ENCODE data around the gene KRTAP1-3. TPM values are rescaled to one million over a fixed set of nuclear protein-coding genes. Genes with fewer than 3 reads are reported as not detected.

KRTAP1-3 gene
- total and polyA plus RNA-seq, 2 donors (not counting 1 experiment from before 2014, with no cell fraction given) = not detected

- H3K9me3 ChIP-seq (ENCODE audit: control extremely low read depth in 1 of 3, control insufficient read depth in 2 of 3, insufficient read depth in 1 of 3, low read length in 2 of 3) = peaks cover 0 to 5% (median 0%) of the 10 kb centered on the region in 3 donors
- CTCF ChIA-PET = no interaction called here
- H3K27ac ChIP-seq (ENCODE audit: low read length in 2 of 2) = no peak overlapping the region
- H3K4me2 ChIP-seq (replicated peaks; ENCODE audit: low read depth, low read length, poor library complexity, severe bottlenecking) = no peak overlapping the region
- DNase-seq = no peak
- ATAC-seq (ENCODE audit: low read depth) = no peak
- no peaks in the 10 kb centered on the region for H3K27me3 ChIP-seq (replicated peaks in 1 of 4; ENCODE audit: control extremely low read depth in 1 of 4, control insufficient read depth in 3 of 4, insufficient read depth in 4 of 4, low read length in 3 of 4)
- H3K36me3 ChIP-seq (replicated peaks in 1 of 2; ENCODE audit: control extremely low read depth in 1 of 2, control insufficient read depth in 1 of 2, extremely low read depth in 1 of 2, insufficient read depth in 2 of 2, low read length in 1 of 2) = no peaks in the 10 kb centered on the region
- no peak overlapping the region for H3K9ac ChIP-seq (ENCODE audit: low read length)
- peaks cover 33% of the 10 kb centered on the region for H3K27me3 Mint-ChIP-seq
- no peaks in the 10 kb centered on the region for H3K79me2 ChIP-seq (ENCODE audit: control insufficient read depth, insufficient read depth, low read length)
- H3K9me3 Mint-ChIP-seq (ENCODE audit: insufficient read depth) = peaks cover 11% of the 10 kb centered on the region
- H3K4me3 Mint-ChIP-seq = no peak overlapping the region
- no peak overlapping the region for H3K27ac Mint-ChIP-seq
- H2AFZ ChIP-seq (ENCODE audit: insufficient read depth, low read depth, low read length, poor library complexity, severe bottlenecking) = no peak overlapping the region
- H3K4me3 ChIP-seq (ENCODE audit: control extremely low read depth in 1 of 5, extremely low read depth in 1 of 5, insufficient read depth in 1 of 5, low read depth in 2 of 5, low read length in 4 of 5) = no peak overlapping the region
- H3K4me1 ChIP-seq (ENCODE audit: control insufficient read depth in 2 of 2, insufficient read depth in 2 of 2, low read length in 2 of 2) = no peaks in the 10 kb centered on the region
- intact Hi-C loops (cut with micrococcal nuclease) = no loop called here
- H4K20me1 ChIP-seq (ENCODE audit: control insufficient read depth, insufficient read depth, low read length, poor library complexity, severe bottlenecking) = no peaks in the 10 kb centered on the region
- 40% methylated on average over 1 of the region's 3 CpGs for WGBS (ENCODE audit: insufficient coverage)
- POLR2A ChIA-PET = no interaction called here
- TF ChIP-seq CTCF (IDR thresholded peaks at IDR 0.05) = no peak
- no peak for TF ChIP-seq EZH2 (IDR thresholded peaks at IDR 0.05; ENCODE audit: borderline replicate concordance, insufficient read depth, low read depth, low read length, poor library complexity, severe bottlenecking)
- no peaks in the 10 kb centered on the region for H3K4me1 Mint-ChIP-seq
These were observed 16.1 kb downstream of the KRTAP1-3 start for GRCh38 chr17:41018541-41018940.

GRCh38 chr17:41016578-41017215, 18.0 kb downstream of the KRTAP1-3 start:
- Histone ChIP-seq H3K27me3 (replicated peaks in 1 of 4; ENCODE audit: control extremely low read depth in 1 of 4, control insufficient read depth in 3 of 4, insufficient read depth in 4 of 4, low read length in 3 of 4) (no peaks in the 10 kb centered on the region), H4K20me1 (ENCODE audit: control insufficient read depth, insufficient read depth, low read length, poor library complexity, severe bottlenecking) (no peaks in the 10 kb centered on the region), H2AFZ (ENCODE audit: insufficient read depth, low read depth, low read length, poor library complexity, severe bottlenecking) (no peak overlapping the region), H3K4me3 (ENCODE audit: control extremely low read depth in 1 of 5, extremely low read depth in 1 of 5, insufficient read depth in 1 of 5, low read depth in 2 of 5, low read length in 4 of 5) (no peak overlapping the region), H3K36me3 (replicated peaks in 1 of 2; ENCODE audit: control extremely low read depth in 1 of 2, control insufficient read depth in 1 of 2, extremely low read depth in 1 of 2, insufficient read depth in 2 of 2, low read length in 1 of 2) (no peaks in the 10 kb centered on the region), H3K27ac (ENCODE audit: low read length in 2 of 2) (no peak overlapping the region), H3K79me2 (ENCODE audit: control insufficient read depth, insufficient read depth, low read length) (no peaks in the 10 kb centered on the region), H3K4me1 (ENCODE audit: control insufficient read depth in 2 of 2, insufficient read depth in 2 of 2, low read length in 2 of 2) (no peaks in the 10 kb centered on the region), H3K9me3 (ENCODE audit: control extremely low read depth in 1 of 3, control insufficient read depth in 2 of 3, insufficient read depth in 1 of 3, low read length in 2 of 3) (peaks cover 0 to 5% (median 0%) of the 10 kb centered on the region in 3 donors), H3K4me2 (replicated peaks; ENCODE audit: low read depth, low read length, poor library complexity, severe bottlenecking) (no peak overlapping the region), H3K9ac (ENCODE audit: low read length) (no peak overlapping the region)
- no peak for ATAC-seq (ENCODE audit: low read depth)
- ChIA-PET CTCF (no interaction called here), POLR2A (no interaction called here)
- intact Hi-C loops (cut with micrococcal nuclease) = no loop called here
- H3K27ac Mint-ChIP-seq = no peak overlapping the region
- 88% methylated on average over 12 of the region's 13 CpGs for WGBS (ENCODE audit: insufficient coverage)
- peaks cover 3% of the 10 kb centered on the region for H3K9me3 Mint-ChIP-seq (ENCODE audit: insufficient read depth)
- H3K4me3 Mint-ChIP-seq = no peak overlapping the region
- no peaks in the 10 kb centered on the region for H3K4me1 Mint-ChIP-seq
- TF ChIP-seq CTCF (IDR thresholded peaks at IDR 0.05) (no peak), EZH2 (IDR thresholded peaks at IDR 0.05; ENCODE audit: borderline replicate concordance, insufficient read depth, low read depth, low read length, poor library complexity, severe bottlenecking) (no peak)
- no peak for DNase-seq
- H3K27me3 Mint-ChIP-seq = peaks cover 21% of the 10 kb centered on the region
